HS-27A (cell line): ENCODE results near the gene OR4K13.

Source experiments
- DNase-seq: peaks from one replicate; pipeline ENCODE4 v3.0.0-alpha.2; 2012; ENCODE audit warnings: low read depth, missing footprints

The OR4K13 gene, protein sequence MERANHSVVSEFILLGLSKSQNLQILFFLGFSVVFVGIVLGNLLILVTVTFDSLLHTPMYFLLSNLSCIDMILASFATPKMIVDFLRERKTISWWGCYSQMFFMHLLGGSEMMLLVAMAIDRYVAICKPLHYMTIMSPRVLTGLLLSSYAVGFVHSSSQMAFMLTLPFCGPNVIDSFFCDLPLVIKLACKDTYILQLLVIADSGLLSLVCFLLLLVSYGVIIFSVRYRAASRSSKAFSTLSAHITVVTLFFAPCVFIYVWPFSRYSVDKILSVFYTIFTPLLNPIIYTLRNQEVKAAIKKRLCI

GRCh38 chr14:20035938-20036337 lies at the start of gene OR4K13:
Gene OR4K13 (minus strand): TSS chr14:20036038. CDS start chr14:20034758, 1,280 bp downstream.
- DNase-seq, result no peak

GRCh38 chr14:20059745-20060144 lies 23.9 kb upstream of the OR4K13 start, which contains the start of gene OR4L1:
Gene OR4L1 (plus strand): TSS chr14:20060045. CDS start chr14:20060045, 0 bp downstream.
- no peak for DNase-seq

GRCh38 chr14:20048202-20048601 lies 12.4 kb upstream of the OR4K13 start:
- DNase-seq, result no peak

GRCh38 chr14:20044243-20044642 lies 8.4 kb upstream of the OR4K13 start:
- no peak for DNase-seq

GRCh38 chr14:20035449-20035848 lies 389 bp downstream of the OR4K13 start:
- DNase-seq, result no peak

GRCh38 chr14:20031058-20031457 lies 4.8 kb downstream of the OR4K13 start:
- DNase-seq, result no peak

- DNase-seq, result no peak
These were observed 16.5 kb downstream of the OR4K13 start, which contains the start of gene OR4K14 for GRCh38 chr14:20019257-20019865. Gene OR4K14 (minus strand): TSS chr14:20019307. CDS start chr14:20015193, 4,114 bp downstream.

- DNase-seq, result no peak
These were observed 27.7 kb downstream of the OR4K13 start for GRCh38 chr14:20008156-20008555.

GRCh38 chr14:20002319-20002718 lies 33.5 kb downstream of the OR4K13 start:
- DNase-seq, result no peak

GRCh38 chr14:20001863-20002262 lies 34.0 kb downstream of the OR4K13 start, which contains the start of gene OR4Q2:
Gene OR4Q2 (plus strand): TSS chr14:20002163.
- no peak for DNase-seq

DNA sequence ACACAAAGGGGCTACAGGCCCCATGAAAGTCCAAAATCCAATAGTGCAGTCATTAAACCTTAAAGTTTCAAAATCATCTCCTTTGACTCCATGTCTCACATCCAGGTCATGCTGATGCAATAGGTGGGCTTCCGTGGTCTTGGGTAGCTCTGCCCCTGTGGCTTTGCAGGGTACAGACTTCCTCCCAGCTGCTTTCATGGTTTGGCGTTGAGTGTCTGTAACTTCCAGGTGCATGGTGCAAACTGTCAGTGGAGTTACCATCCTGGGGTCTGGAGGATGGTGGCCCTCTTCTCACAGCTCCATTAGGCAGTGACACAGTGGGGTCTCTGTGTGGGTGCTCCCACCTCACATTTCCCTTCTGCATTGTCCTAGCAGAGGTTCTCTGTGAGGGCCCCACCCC lies 42.4 kb downstream of the OR4K13 start:
- DNase-seq, result no peak
